SK-N-SH (cell line): ENCODE results near the gene TMEM131L.

Experiments used
- EZH2phosphoT487 ChIP-seq: fragments of 200-600 bp; sonication (generic); IDR thresholded peaks from 2 replicates; pipeline ENCODE4 v1.6.1; 2017; ENCODE audit warnings: low read depth, mixed run types, mild to moderate bottlenecking, antibody characterized with exemption, moderate library complexity, borderline replicate concordance
- FOXM1 ChIP-seq: IDR thresholded peaks from 2 replicates; pipeline ENCODE4 v1.4.0; 2012; ENCODE audit warnings: low read depth, mild to moderate bottlenecking
- TF ChIP-seq, protein P1 (sequence below): IDR thresholded peaks from 2 replicates; pipeline ENCODE4 v1.6.1; 2012; ENCODE audit warnings: mild to moderate bottlenecking, low read depth, low read length, moderate library complexity
- TF ChIP-seq, protein P2 (sequence below): IDR thresholded peaks from 2 replicates; pipeline ENCODE4 v1.4.0; 2012; ENCODE audit warnings: low read depth, borderline replicate concordance
- TF ChIP-seq, protein P3 (sequence below): fragments of 200-600 bp; sonication (generic); IDR thresholded peaks from 2 replicates; pipeline ENCODE4 v1.6.1; 2017; ENCODE audit warnings: antibody characterized with exemption, mild to moderate bottlenecking, moderate library complexity
- TF ChIP-seq, protein P4 (sequence below): fragments of 150-350 bp; IDR thresholded peaks from 2 replicates; pipeline ENCODE4 v1.6.1; 2017; ENCODE audit warnings: antibody characterized with exemption, low read length, low read depth, borderline replicate concordance
- TF ChIP-seq, protein P5 (sequence below): IDR thresholded peaks from 2 replicates; pipeline ENCODE4; 2012

DNA sequence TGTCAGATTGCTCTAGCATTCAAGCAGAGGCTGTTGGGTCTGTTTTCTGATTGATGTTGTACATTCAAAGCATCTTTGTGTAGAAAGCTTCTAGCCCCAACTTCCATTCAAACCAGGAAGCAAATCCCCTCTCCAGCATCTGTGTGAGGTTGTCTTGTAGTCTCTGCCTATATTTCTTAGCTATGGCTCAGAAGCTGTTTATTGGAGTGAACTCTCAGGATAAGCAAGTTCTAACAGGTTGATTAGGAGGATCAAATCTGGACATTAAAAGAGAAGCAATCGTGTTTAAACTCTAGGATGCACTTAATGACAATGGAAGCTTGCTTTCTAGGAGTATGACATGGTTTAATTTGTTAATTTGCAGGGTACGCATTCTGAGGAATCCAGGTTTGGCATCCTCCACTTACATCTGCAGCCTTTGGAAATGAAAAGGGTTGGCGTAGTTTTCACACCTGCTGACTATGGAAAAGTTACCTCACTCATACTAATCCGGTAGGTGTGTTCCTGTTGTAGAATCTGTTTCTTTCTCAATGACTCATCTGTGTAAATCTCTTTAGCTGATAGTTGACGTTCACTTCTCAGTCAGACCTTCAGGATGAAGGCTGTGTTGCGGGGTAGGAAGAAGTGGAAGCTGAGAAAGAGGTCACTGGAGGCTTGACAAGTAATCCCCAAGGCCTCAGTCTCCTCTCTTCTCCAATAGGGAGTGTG lies 129.9 kb downstream of the TMEM131L start:
- TF ChIP-seq, protein P1, sequence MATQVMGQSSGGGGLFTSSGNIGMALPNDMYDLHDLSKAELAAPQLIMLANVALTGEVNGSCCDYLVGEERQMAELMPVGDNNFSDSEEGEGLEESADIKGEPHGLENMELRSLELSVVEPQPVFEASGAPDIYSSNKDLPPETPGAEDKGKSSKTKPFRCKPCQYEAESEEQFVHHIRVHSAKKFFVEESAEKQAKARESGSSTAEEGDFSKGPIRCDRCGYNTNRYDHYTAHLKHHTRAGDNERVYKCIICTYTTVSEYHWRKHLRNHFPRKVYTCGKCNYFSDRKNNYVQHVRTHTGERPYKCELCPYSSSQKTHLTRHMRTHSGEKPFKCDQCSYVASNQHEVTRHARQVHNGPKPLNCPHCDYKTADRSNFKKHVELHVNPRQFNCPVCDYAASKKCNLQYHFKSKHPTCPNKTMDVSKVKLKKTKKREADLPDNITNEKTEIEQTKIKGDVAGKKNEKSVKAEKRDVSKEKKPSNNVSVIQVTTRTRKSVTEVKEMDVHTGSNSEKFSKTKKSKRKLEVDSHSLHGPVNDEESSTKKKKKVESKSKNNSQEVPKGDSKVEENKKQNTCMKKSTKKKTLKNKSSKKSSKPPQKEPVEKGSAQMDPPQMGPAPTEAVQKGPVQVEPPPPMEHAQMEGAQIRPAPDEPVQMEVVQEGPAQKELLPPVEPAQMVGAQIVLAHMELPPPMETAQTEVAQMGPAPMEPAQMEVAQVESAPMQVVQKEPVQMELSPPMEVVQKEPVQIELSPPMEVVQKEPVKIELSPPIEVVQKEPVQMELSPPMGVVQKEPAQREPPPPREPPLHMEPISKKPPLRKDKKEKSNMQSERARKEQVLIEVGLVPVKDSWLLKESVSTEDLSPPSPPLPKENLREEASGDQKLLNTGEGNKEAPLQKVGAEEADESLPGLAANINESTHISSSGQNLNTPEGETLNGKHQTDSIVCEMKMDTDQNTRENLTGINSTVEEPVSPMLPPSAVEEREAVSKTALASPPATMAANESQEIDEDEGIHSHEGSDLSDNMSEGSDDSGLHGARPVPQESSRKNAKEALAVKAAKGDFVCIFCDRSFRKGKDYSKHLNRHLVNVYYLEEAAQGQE = no peak
- no peak for TF ChIP-seq FOXM1
- TF ChIP-seq EZH2phosphoT487 = no peak
- TF ChIP-seq, protein P2, sequence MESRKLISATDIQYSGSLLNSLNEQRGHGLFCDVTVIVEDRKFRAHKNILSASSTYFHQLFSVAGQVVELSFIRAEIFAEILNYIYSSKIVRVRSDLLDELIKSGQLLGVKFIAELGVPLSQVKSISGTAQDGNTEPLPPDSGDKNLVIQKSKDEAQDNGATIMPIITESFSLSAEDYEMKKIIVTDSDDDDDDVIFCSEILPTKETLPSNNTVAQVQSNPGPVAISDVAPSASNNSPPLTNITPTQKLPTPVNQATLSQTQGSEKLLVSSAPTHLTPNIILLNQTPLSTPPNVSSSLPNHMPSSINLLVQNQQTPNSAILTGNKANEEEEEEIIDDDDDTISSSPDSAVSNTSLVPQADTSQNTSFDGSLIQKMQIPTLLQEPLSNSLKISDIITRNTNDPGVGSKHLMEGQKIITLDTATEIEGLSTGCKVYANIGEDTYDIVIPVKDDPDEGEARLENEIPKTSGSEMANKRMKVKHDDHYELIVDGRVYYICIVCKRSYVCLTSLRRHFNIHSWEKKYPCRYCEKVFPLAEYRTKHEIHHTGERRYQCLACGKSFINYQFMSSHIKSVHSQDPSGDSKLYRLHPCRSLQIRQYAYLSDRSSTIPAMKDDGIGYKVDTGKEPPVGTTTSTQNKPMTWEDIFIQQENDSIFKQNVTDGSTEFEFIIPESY = no peak
- TF ChIP-seq, protein P3, sequence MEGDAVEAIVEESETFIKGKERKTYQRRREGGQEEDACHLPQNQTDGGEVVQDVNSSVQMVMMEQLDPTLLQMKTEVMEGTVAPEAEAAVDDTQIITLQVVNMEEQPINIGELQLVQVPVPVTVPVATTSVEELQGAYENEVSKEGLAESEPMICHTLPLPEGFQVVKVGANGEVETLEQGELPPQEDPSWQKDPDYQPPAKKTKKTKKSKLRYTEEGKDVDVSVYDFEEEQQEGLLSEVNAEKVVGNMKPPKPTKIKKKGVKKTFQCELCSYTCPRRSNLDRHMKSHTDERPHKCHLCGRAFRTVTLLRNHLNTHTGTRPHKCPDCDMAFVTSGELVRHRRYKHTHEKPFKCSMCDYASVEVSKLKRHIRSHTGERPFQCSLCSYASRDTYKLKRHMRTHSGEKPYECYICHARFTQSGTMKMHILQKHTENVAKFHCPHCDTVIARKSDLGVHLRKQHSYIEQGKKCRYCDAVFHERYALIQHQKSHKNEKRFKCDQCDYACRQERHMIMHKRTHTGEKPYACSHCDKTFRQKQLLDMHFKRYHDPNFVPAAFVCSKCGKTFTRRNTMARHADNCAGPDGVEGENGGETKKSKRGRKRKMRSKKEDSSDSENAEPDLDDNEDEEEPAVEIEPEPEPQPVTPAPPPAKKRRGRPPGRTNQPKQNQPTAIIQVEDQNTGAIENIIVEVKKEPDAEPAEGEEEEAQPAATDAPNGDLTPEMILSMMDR = no peak
- TF ChIP-seq, protein P4, sequence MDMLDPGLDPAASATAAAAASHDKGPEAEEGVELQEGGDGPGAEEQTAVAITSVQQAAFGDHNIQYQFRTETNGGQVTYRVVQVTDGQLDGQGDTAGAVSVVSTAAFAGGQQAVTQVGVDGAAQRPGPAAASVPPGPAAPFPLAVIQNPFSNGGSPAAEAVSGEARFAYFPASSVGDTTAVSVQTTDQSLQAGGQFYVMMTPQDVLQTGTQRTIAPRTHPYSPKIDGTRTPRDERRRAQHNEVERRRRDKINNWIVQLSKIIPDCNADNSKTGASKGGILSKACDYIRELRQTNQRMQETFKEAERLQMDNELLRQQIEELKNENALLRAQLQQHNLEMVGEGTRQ = no peak
- TF ChIP-seq, protein P5, sequence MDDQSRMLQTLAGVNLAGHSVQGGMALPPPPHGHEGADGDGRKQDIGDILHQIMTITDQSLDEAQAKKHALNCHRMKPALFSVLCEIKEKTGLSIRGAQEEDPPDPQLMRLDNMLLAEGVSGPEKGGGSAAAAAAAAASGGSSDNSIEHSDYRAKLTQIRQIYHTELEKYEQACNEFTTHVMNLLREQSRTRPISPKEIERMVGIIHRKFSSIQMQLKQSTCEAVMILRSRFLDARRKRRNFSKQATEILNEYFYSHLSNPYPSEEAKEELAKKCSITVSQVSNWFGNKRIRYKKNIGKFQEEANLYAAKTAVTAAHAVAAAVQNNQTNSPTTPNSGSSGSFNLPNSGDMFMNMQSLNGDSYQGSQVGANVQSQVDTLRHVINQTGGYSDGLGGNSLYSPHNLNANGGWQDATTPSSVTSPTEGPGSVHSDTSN = no peak
